Endothelial cell of umbilical vein (primary cell): ENCODE measurements around the gene RANBP3L. TPM values are rescaled to one million over a fixed set of nuclear protein-coding genes. Genes with fewer than 3 reads are reported as not detected.

ENCODE experiments used
- BruUV-seq: library from RNA; stranded (reverse); fragments of 400-500 nt; replicated peaks from 2 replicates; lab custom pipeline; 2021; lab: Mats Ljungman, UMichigan
- CTCF ChIA-PET: fragments of 300-600, 350-600 bp; sonication (Branson Sonifier 250); formaldehyde crosslinking; loops from one replicate; lab custom pipeline; 2021; ENCODE audit warnings: antibody characterized with exemption, inconsistent platforms; lab: Charles Lee
- POLR2A ChIA-PET: fragments of 300-600, 350-600 bp; sonication (Branson Sonifier 250); formaldehyde crosslinking; loops from one replicate; lab custom pipeline; 2021; ENCODE audit warnings: antibody characterized with exemption, inconsistent platforms; lab: Charles Lee
- DNase-seq: peaks from one replicate; pipeline ENCODE4 v3.0.0-alpha.2; 2011; ENCODE audit warnings: low read depth, low spot score
- FAIRE-seq: peaks from 2 replicates; lab custom pipeline; 2011; peaks lifted over from hg19 to GRCh38; lab: Jason Lieb, UNC
- H2AFZ ChIP-seq: 2 replicates; pipeline ENCODE4 v1.6.0; 2012; ENCODE audit warnings: low read depth, low read length, control low read depth, inconsistent platforms
- H3K27ac ChIP-seq: 2 replicates; pipeline ENCODE4 v1.5.1; 2011; ENCODE audit warnings: low read depth, mild to moderate bottlenecking, control low read depth, low read length, moderate library complexity; ENCODE audit not compliant: insufficient read depth
- H3K27me3 ChIP-seq, 2 experiments: 2 replicates each; pipeline versions ENCODE4 v1.6.0 to v1.6.1; 2011; ENCODE audit warnings: low read length in 2 of 2, mixed read lengths in 1 of 2; ENCODE audit not compliant: control insufficient read depth in 2 of 2, insufficient read depth in 2 of 2
- H3K36me3 ChIP-seq, 2 experiments: 2 replicates in 1 of 2; 3 replicates in 1 of 2; pipeline ENCODE4 v1.5.1; 2011; ENCODE audit warnings: low read length in 2 of 2, mild to moderate bottlenecking in 1 of 2, moderate library complexity in 1 of 2; ENCODE audit not compliant: control insufficient read depth in 2 of 2, insufficient read depth in 2 of 2; ENCODE audit errors: extremely low read depth in 1 of 2
- H3K4me1 ChIP-seq: 3 replicates; pipeline ENCODE4 v1.5.1; 2011; ENCODE audit warnings: mild to moderate bottlenecking, low read length; ENCODE audit not compliant: control insufficient read depth, insufficient read depth; ENCODE audit errors: extremely low read depth
- H3K4me2 ChIP-seq: 2 replicates; pipeline ENCODE4 v1.6.1; 2011; ENCODE audit warnings: low read length, control low read depth, mixed read lengths; ENCODE audit not compliant: insufficient read depth
- H3K4me3 ChIP-seq, 3 experiments: fragments of 200-600 bp in 1 of 3; sonication (generic), shearing (Covaris generic) in 1 of 3; replicated peaks in 1 of 3; 2 replicates each; pipeline ENCODE4 v1.5.1; 2011 to 2016; ENCODE audit warnings: control low read depth in 3 of 3, low read length in 3 of 3, mild to moderate bottlenecking in 2 of 3, inconsistent platforms in 1 of 3, low read depth in 1 of 3, moderate library complexity in 1 of 3; ENCODE audit not compliant: insufficient read depth in 1 of 3
- H3K79me2 ChIP-seq: 2 replicates; pipeline ENCODE4 v1.6.0; 2012; ENCODE audit warnings: low read length, inconsistent platforms; ENCODE audit not compliant: control insufficient read depth, insufficient read depth
- H3K9ac ChIP-seq: replicated peaks from 2 replicates; pipeline ENCODE3; 2011; ENCODE audit warnings: low read length, control low read depth; ENCODE audit not compliant: insufficient read depth; ENCODE audit errors: extremely low read depth
- H3K9me1 ChIP-seq: replicated peaks from 3 replicates; pipeline ENCODE4 v1.6.0; 2011; ENCODE audit warnings: mild to moderate bottlenecking, low read length; ENCODE audit not compliant: control insufficient read depth, insufficient read depth; ENCODE audit errors: extremely low read depth
- H3K9me3 ChIP-seq: replicated peaks from 2 replicates; pipeline ENCODE4 v1.5.1; 2012; ENCODE audit warnings: low read length, inconsistent platforms; ENCODE audit not compliant: control insufficient read depth, insufficient read depth
- H4K20me1 ChIP-seq: replicated peaks from 2 replicates; pipeline ENCODE3; 2011; ENCODE audit warnings: mild to moderate bottlenecking, low read length; ENCODE audit not compliant: control insufficient read depth, insufficient read depth; ENCODE audit errors: extremely low read depth
- CTCF ChIP-seq, 2 donors: IDR thresholded peaks; 1 replicate in 1 of 2; 2 replicates in 1 of 2; pipeline ENCODE4 v1.5.1; 2011; ENCODE audit warnings: low read length in 2 of 2, mild to moderate bottlenecking in 2 of 2, moderate library complexity in 2 of 2, control low read depth in 1 of 2, inconsistent platforms in 1 of 2, low read depth in 1 of 2; ENCODE audit not compliant: insufficient read depth in 1 of 2; ENCODE audit errors: extremely low read depth in 1 of 2
- EZH2 ChIP-seq: IDR thresholded peaks from 2 replicates; pipeline ENCODE4 v1.6.1; 2012; ENCODE audit warnings: borderline replicate concordance, low read depth, mild to moderate bottlenecking, moderate library complexity, low read length, inconsistent platforms; ENCODE audit not compliant: severe bottlenecking
- FOS ChIP-seq: IDR thresholded peaks from 2 replicates; pipeline ENCODE4 v1.6.1; 2011; ENCODE audit warnings: mild to moderate bottlenecking, low read length, moderate library complexity, borderline replicate concordance; ENCODE audit not compliant: insufficient read depth
- GATA2 ChIP-seq: IDR thresholded peaks from 2 replicates; pipeline ENCODE4 v1.7.0; 2011; ENCODE audit warnings: low read depth, mild to moderate bottlenecking, moderate library complexity, mixed read lengths, low read length; ENCODE audit not compliant: insufficient read length, insufficient read depth
- JUN ChIP-seq: IDR thresholded peaks from 2 replicates; pipeline ENCODE4 v1.6.1; 2011; ENCODE audit warnings: borderline replicate concordance, low read depth; ENCODE audit not compliant: insufficient read length, insufficient read depth
- MYC ChIP-seq: IDR thresholded peaks from one replicate; pipeline ENCODE4 v1.6.1; 2011; ENCODE audit warnings: mild to moderate bottlenecking, low read depth, low read length
- POLR2A ChIP-seq: IDR thresholded peaks from 2 replicates; pipeline ENCODE4 v1.6.1; 2012; ENCODE audit warnings: low read depth, mild to moderate bottlenecking, control low read depth, low read length
- POLR2AphosphoS5 ChIP-seq: IDR thresholded peaks from 2 replicates; pipeline ENCODE4 v1.6.1; 2012; ENCODE audit warnings: low read depth, mild to moderate bottlenecking, control low read depth, low read length, moderate library complexity; ENCODE audit not compliant: insufficient read depth
- dilution Hi-C: fragments of 300-500 bp; cut with MboI; formaldehyde crosslinking; loops from one replicate; pipeline ENCODE4 v1.15.0; 2019; ENCODE audit warnings: low sequenced_read_pairs; ENCODE audit not compliant: extremely low pct_ligation_motif_present
- intact Hi-C: fragments of 100-400 bp; cut with micrococcal nuclease; formaldehyde crosslinking; loops from one replicate; pipeline ENCODE4 v1.10.0; 2022
- polyA plus RNA-seq, 4 experiments: library from polyadenylated mRNA; depleted of rRNA in 3 of 4; stranded (reverse) in 3 of 4; unstranded in 1 of 4; fragments of >200 nt; gene quantifications; 2 replicates each; pipeline versions ENCODE4 v1.2.1 to v1.2.3, GENCODE V29; 2011 to 2012; ENCODE audit warnings: missing spikeins in 1 of 4
- total RNA-seq: library from RNA; stranded (reverse); gene quantifications from 2 replicates; pipeline ENCODE4 v1.2.3, GENCODE V29; 2021
- TF ChIP-seq, protein P1 (sequence below): IDR thresholded peaks from 2 replicates; pipeline ENCODE4 v1.6.1; 2011; ENCODE audit not compliant: insufficient read depth, insufficient read length

RANBP3L gene
- total and polyA plus RNA-seq, 2 donors (not counting 3 experiments of a cell fraction or from before 2014, with no cell fraction given): not detected

GRCh38 chr5:36215910-36216309 is 85.8 kb downstream of the RANBP3L start:
- Histone ChIP-seq H4K20me1 (no peaks in the 10 kb centered on the region), H3K36me3 (no peaks in the 10 kb centered on the region), H3K4me1 (no peaks in the 10 kb centered on the region), H2AFZ (no peak overlapping the region), H3K4me2 (no peak overlapping the region), H3K9me3 (no peaks in the 10 kb centered on the region), H3K79me2 (no peaks in the 10 kb centered on the region), H3K9ac (no peak overlapping the region), H3K27ac (no peak overlapping the region), H3K4me3 (no peak overlapping the region), H3K27me3 (no peaks in the 10 kb centered on the region), H3K9me1 (no peaks in the 10 kb centered on the region)
- POLR2A ChIA-PET: no interaction called here
- no TSS peak for BruUV-seq
- intact Hi-C loops: no loop called here
- DNase-seq (no peak), FAIRE-seq (no peak)
- TF ChIP-seq CTCF (IDR thresholded peaks at IDR 0.05; ENCODE audit: extremely low read depth in 1 of 2, insufficient read depth in 1 of 2, low read depth in 1 of 2, low read length in 2 of 2) (no peak), FOS (no peak), POLR2AphosphoS5 (no peak), MYC (no peak), POLR2A (no peak), GATA2 (no peak), JUN (no peak), EZH2 (no peak)
- TF ChIP-seq, protein P1, sequence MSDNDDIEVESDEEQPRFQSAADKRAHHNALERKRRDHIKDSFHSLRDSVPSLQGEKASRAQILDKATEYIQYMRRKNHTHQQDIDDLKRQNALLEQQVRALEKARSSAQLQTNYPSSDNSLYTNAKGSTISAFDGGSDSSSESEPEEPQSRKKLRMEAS: no peak
- CTCF ChIA-PET: interaction anchor here (1.0 kb wide), 1 partner anchor 37 kb away, joined by 4 read pairs; no protein-coding TSS in a partner anchor
- dilution Hi-C loops: no loop called here
